ENCODE results near the gene RBM15. TPM values are rescaled to one million over a fixed set of nuclear protein-coding genes. Genes with fewer than 3 reads are reported as not detected.

The RBM15 gene
- total and polyA plus RNA-seq, 4 donors = 3.6 to 55.4 (median 15.2) TPM

DNA sequence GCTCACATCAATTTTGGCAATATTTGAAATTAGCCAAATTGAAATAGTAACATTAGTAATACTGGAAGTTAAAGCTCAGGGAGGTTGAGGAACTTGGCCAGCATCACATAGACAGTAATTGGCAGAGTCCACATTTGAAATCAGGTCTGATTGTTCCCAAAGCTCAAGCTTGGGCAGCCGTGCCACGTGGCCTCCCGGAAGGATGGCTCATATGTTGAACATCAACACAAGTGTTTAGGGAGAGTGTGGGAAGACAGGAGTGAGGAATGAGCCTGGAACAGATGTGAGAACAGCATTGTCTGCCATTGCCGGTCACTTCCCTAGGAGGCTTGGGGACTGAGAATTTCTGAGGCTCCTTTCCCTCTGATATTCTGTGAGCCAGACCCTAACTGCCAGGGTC, 40.2 kb upstream of the RBM15 start:
- Histone ChIP-seq H3K9ac (ENCODE audit: insufficient read depth in 1 of 2, low read length in 2 of 2) (no peak overlapping the region), H3K4me1 (ENCODE audit: control insufficient read depth in 5 of 5, insufficient read depth in 5 of 5, low read length in 5 of 5) (no peaks in the 10 kb centered on the region)
- WGBS, 2 donors = 87 to 94% methylated on average over 4 of the region's 4 CpGs

DNA sequence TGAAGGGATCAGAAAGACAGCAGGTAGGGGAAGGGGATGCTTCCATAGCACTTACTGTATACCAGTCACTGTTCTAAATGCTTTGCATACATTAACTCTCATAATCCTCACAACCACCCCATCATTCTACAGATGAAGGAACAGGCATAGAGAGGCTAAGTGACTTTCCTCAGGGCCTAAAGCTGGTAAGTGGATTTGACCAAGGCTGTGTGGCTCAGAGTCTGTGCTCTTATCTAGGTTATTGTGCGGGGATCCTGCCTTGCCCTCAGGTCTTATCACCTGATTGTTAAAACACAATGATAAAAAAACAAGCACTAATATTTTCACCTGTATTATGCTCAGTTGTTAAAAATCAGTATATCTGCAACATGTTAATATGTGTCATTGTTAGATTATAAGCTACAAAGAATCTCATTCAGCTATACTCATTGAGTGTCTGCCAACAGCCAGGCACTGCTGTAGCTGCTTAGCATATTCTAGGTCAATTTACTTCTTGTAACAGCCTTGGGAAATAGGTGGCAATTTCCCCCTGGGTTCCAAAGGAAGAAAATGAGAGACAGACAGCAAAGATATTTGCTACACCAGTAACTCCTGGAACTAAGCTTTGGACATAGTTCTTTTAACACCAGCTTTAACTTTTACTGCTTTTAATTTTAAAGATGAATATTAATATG, 38.6 kb upstream of the RBM15 start:
- Histone ChIP-seq H3K27ac (ENCODE audit: low read depth in 1 of 2, low read length in 1 of 2) (no peak overlapping the region), H3K4me3 (no peak overlapping the region), H3K9ac (ENCODE audit: insufficient read depth in 1 of 2, low read length in 2 of 2) (no peak overlapping the region), H3K36me3 (ENCODE audit: control insufficient read depth in 4 of 4, insufficient read depth in 4 of 4, low read length in 4 of 4) (no peaks in the 10 kb centered on the region), H3K27me3 (ENCODE audit: control insufficient read depth in 3 of 3, insufficient read depth in 3 of 3, low read length in 2 of 3) (peaks cover 0 to 7% (median 0%) of the 10 kb centered on the region in 3 donors), H3K9me3 (ENCODE audit: control insufficient read depth in 4 of 4, insufficient read depth in 3 of 4, low read length in 3 of 4) (no peaks in the 10 kb centered on the region), H3K4me1 (ENCODE audit: control insufficient read depth in 5 of 5, insufficient read depth in 5 of 5, low read length in 5 of 5) (no peaks in the 10 kb centered on the region)
- DNase-seq (no peak), ATAC-seq (ENCODE audit: insufficient read depth, low FRiP score) (no peak)
- TF ChIP-seq, protein P1, sequence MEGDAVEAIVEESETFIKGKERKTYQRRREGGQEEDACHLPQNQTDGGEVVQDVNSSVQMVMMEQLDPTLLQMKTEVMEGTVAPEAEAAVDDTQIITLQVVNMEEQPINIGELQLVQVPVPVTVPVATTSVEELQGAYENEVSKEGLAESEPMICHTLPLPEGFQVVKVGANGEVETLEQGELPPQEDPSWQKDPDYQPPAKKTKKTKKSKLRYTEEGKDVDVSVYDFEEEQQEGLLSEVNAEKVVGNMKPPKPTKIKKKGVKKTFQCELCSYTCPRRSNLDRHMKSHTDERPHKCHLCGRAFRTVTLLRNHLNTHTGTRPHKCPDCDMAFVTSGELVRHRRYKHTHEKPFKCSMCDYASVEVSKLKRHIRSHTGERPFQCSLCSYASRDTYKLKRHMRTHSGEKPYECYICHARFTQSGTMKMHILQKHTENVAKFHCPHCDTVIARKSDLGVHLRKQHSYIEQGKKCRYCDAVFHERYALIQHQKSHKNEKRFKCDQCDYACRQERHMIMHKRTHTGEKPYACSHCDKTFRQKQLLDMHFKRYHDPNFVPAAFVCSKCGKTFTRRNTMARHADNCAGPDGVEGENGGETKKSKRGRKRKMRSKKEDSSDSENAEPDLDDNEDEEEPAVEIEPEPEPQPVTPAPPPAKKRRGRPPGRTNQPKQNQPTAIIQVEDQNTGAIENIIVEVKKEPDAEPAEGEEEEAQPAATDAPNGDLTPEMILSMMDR (IDR thresholded peaks at IDR 0.05; ENCODE audit: control extremely low read depth, extremely low read depth) = no peak
- WGBS, 2 donors = 91 to 96% methylated on average over 1 of the region's 1 CpG

More for the DNA sequence above, 40.2 kb upstream of the RBM15 start:
- ATAC-seq (ENCODE audit: insufficient read depth, low FRiP score) (no peak), DNase-seq (no peak)
- Histone ChIP-seq H3K4me3 (no peak overlapping the region), H3K27me3 (ENCODE audit: control insufficient read depth in 3 of 3, insufficient read depth in 3 of 3, low read length in 2 of 3) (peaks cover 0 to 7% (median 0%) of the 10 kb centered on the region in 3 donors), H3K36me3 (ENCODE audit: control insufficient read depth in 4 of 4, insufficient read depth in 4 of 4, low read length in 4 of 4) (no peaks in the 10 kb centered on the region), H3K27ac (ENCODE audit: low read depth in 1 of 2, low read length in 1 of 2) (no peak overlapping the region), H3K9me3 (ENCODE audit: control insufficient read depth in 4 of 4, insufficient read depth in 3 of 4, low read length in 3 of 4) (no peaks in the 10 kb centered on the region)
- TF ChIP-seq, protein P1 (IDR thresholded peaks at IDR 0.05; ENCODE audit: control extremely low read depth, extremely low read depth) = no peak

DNA sequence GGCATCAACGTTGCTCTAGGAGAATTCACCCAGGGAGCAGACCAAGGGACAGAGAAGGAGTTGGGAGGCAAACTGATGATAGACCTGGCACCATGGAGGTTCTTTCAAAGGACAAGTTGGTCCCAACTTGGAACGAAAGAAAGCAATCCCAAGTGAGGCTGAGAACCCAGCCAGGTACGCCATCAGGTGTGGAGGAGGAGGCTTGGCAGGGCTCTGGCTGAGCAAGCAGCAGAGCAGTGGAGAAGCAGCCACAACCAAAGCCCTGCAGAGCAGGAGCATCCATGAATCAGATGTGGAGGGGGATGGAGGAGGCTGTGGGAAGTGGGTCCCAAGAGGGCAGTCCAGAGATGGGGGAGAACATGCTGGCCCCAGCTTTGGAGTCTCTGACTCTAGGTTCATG, 36.3 kb upstream of the RBM15 start:
- Histone ChIP-seq H3K4me3 (no peak overlapping the region), H3K36me3 (ENCODE audit: control insufficient read depth in 4 of 4, insufficient read depth in 4 of 4, low read length in 4 of 4) (no peaks in the 10 kb centered on the region), H3K27me3 (ENCODE audit: control insufficient read depth in 3 of 3, insufficient read depth in 3 of 3, low read length in 2 of 3) (peaks cover 0 to 3% (median 0%) of the 10 kb centered on the region in 3 donors), H3K9me3 (ENCODE audit: control insufficient read depth in 4 of 4, insufficient read depth in 3 of 4, low read length in 3 of 4) (no peaks in the 10 kb centered on the region), H3K9ac (ENCODE audit: insufficient read depth in 1 of 2, low read length in 2 of 2) (no peak overlapping the region), H3K4me1 (ENCODE audit: control insufficient read depth in 5 of 5, insufficient read depth in 5 of 5, low read length in 5 of 5) (no peaks in the 10 kb centered on the region), H3K27ac (ENCODE audit: low read depth in 1 of 2, low read length in 1 of 2) (no peak overlapping the region)
- DNase-seq (no peak), ATAC-seq (ENCODE audit: insufficient read depth, low FRiP score) (no peak)
- TF ChIP-seq, protein P1 (IDR thresholded peaks at IDR 0.05; ENCODE audit: control extremely low read depth, extremely low read depth) = no peak
- WGBS, 2 donors = 91 to 92% methylated on average over 3 of the region's 3 CpGs

Measured in lung (tissue), 12 donors.